ENCODE results near the gene TUFT1. TPM values are rescaled to one million over a fixed set of nuclear protein-coding genes. Genes with fewer than 3 reads are reported as not detected.

TUFT1 gene
- total RNA-seq, 1 donor from 2014 or later, result 10.5 TPM

- Histone ChIP-seq H3K9me3 (no peaks in the 10 kb centered on the region), H3K4me1 (peaks cover 15% of the 10 kb centered on the region), H3K36me3 (no peaks in the 10 kb centered on the region), H3K4me3 (no peak overlapping the region), H3K27ac (no peak overlapping the region), H3K27me3 (ENCODE audit: low read depth) (no peaks in the 10 kb centered on the region)
- peak; percentile 40 to 50 for ATAC-seq
- TF ChIP-seq, protein P1, sequence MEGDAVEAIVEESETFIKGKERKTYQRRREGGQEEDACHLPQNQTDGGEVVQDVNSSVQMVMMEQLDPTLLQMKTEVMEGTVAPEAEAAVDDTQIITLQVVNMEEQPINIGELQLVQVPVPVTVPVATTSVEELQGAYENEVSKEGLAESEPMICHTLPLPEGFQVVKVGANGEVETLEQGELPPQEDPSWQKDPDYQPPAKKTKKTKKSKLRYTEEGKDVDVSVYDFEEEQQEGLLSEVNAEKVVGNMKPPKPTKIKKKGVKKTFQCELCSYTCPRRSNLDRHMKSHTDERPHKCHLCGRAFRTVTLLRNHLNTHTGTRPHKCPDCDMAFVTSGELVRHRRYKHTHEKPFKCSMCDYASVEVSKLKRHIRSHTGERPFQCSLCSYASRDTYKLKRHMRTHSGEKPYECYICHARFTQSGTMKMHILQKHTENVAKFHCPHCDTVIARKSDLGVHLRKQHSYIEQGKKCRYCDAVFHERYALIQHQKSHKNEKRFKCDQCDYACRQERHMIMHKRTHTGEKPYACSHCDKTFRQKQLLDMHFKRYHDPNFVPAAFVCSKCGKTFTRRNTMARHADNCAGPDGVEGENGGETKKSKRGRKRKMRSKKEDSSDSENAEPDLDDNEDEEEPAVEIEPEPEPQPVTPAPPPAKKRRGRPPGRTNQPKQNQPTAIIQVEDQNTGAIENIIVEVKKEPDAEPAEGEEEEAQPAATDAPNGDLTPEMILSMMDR (IDR thresholded peaks at IDR 0.05), result no peak
- DNase-seq, result no peak
- intact Hi-C loops (cut with DNase I), result no loop called here
Observed at GRCh38 chr1:151606384-151606783, 66.3 kb downstream of the TUFT1 start.

GRCh38 chr1:151606857-151607256 is 66.7 kb downstream of the TUFT1 start:
- no peaks in the 10 kb centered on the region for H3K27me3 ChIP-seq (ENCODE audit: low read depth)
- intact Hi-C loops (cut with DNase I), result no loop called here
- no peak overlapping the region for H3K27ac ChIP-seq
- H3K4me3 ChIP-seq, result no peak overlapping the region
- no peaks in the 10 kb centered on the region for H3K9me3 ChIP-seq
- ATAC-seq (no peak), DNase-seq (no peak)
- TF ChIP-seq, protein P1 (IDR thresholded peaks at IDR 0.05), result no peak
- peaks cover 15% of the 10 kb centered on the region for H3K4me1 ChIP-seq
- H3K36me3 ChIP-seq, result no peaks in the 10 kb centered on the region

DNA sequence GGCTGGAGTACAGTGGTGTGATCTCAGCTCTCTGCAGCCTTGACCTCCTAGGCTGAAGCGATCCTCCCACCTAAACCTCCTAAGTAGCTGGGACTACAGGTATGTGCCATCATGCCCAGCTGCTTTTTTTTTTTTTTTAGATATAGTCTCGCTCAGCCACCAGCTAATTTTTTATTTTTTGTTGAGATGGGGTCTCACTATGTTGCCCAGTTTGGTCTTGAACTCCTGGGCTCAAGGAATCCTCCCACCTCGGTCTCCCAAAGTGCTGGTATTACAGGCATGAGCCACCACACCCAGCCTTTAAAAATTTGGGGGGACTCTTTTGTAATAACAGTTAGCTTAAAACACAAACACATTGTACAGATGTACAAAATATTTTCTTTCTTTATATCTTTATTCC is 70.0 kb downstream of the TUFT1 start:
- TF ChIP-seq, protein P1 (IDR thresholded peaks at IDR 0.05), result no peak
- no peak overlapping the region for H3K27ac ChIP-seq
- no peak for DNase-seq

DNA sequence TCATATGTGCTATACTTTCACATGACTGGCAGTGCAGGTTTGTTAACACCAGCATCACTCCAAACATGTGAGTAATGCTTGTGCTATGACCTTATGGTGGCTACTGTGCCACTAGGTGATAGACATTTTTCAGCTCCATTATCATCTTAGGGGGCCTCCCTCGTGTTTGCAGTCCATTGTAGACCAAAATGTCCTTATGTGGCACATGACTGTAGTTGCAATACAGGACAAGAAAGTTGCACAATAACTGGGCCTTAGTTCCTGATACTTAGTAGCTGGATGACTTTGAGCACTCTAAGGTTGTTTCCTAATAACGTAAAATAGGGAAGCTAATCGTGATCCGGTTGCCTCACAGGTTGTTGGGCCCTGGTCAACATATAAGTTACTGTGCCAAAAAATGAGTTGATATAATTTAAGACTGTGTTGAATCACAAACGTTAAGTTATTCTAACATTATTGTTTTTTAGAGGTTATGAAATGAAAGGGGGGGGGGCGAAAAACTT is 71.2 kb downstream of the TUFT1 start:
- peak; percentile 68 to 79 for ATAC-seq
- Histone ChIP-seq H3K27me3 (ENCODE audit: low read depth) (no peaks in the 10 kb centered on the region), H3K4me3 (peak overlapping the region; percentile 99), H3K4me1 (peaks cover 50% of the 10 kb centered on the region), H3K9me3 (no peaks in the 10 kb centered on the region), H3K36me3 (peaks cover 7% of the 10 kb centered on the region), H3K27ac (peak overlapping the region; percentile 94)
- intact Hi-C loops (cut with DNase I), result no loop called here
- DNase-seq, result peak; percentile 64
- TF ChIP-seq, protein P1 (IDR thresholded peaks at IDR 0.05), result no peak

More for the DNA sequence above, 70.0 kb downstream of the TUFT1 start:
- H3K4me1 ChIP-seq, result peaks cover 38% of the 10 kb centered on the region
- no peak overlapping the region for H3K4me3 ChIP-seq
- H3K36me3 ChIP-seq, result no peaks in the 10 kb centered on the region
- intact Hi-C loops (cut with DNase I), result no loop called here
- no peak for ATAC-seq
- H3K9me3 ChIP-seq, result no peaks in the 10 kb centered on the region
- H3K27me3 ChIP-seq (ENCODE audit: low read depth), result no peaks in the 10 kb centered on the region

GRCh38 chr1:151611832-151612500 is 71.9 kb downstream of the TUFT1 start, which contains the start of gene SNX27:
Gene SNX27 (plus strand): TSS chr1:151612050. CDS start chr1:151612202, 152 bp downstream.
- H3K4me3 ChIP-seq, result peak within 1 kb of the TSS; percentile 99
- H3K4me1 ChIP-seq, result peaks cover 56% of the 10 kb centered on the region
- ATAC-seq (peak; percentile 96 to 97), DNase-seq (peak; percentile 95)
- H3K36me3 ChIP-seq, result peaks cover 7% of the 10 kb centered on the region
- no peaks in the 10 kb centered on the region for H3K27me3 ChIP-seq (ENCODE audit: low read depth)
- TF ChIP-seq, protein P1 (IDR thresholded peaks at IDR 0.05), result no peak
- H3K9me3 ChIP-seq, result no peaks in the 10 kb centered on the region
- peak within 1 kb of the TSS; percentile 94 for H3K27ac ChIP-seq
- intact Hi-C loops (cut with DNase I), result no loop called here

All from lower lobe of right lung (tissue), 2 donors.